H9 (cell line): ENCODE results near the gene SLC4A7. TPM values are rescaled to one million over a fixed set of nuclear protein-coding genes. Genes with fewer than 3 reads are reported as not detected.

Experiments used
- DNase-seq: peaks from one replicate; pipeline ENCODE4 v3.0.0-alpha.2; 2017
- H2AFZ ChIP-seq: one replicate; pipeline ENCODE4 v1.6.1; 2013; ENCODE audit warnings: mild to moderate bottlenecking, low read length, control low read depth, moderate library complexity
- H2AK5ac ChIP-seq: 2 replicates; pipeline ENCODE4 v1.6.1; 2013; ENCODE audit warnings: low read length, control low read depth, mixed read lengths; ENCODE audit not compliant: insufficient read length
- H2BK120ac ChIP-seq: one replicate; pipeline ENCODE4 v1.6.1; 2013; ENCODE audit warnings: low read depth, mild to moderate bottlenecking, low read length, control low read depth, inconsistent platforms; ENCODE audit not compliant: poor library complexity, severe bottlenecking
- H2BK12ac ChIP-seq: 2 replicates; pipeline ENCODE4 v1.6.1; 2013; ENCODE audit warnings: low read length, control low read depth, mixed read lengths, low read depth; ENCODE audit not compliant: insufficient read length
- H2BK15ac ChIP-seq: 2 replicates; pipeline ENCODE4 v1.6.1; 2013; ENCODE audit warnings: low read depth, low read length, control low read depth
- H2BK20ac ChIP-seq: one replicate; pipeline ENCODE4 v1.6.1; 2013; ENCODE audit warnings: low read depth, mild to moderate bottlenecking, low read length, control low read depth, inconsistent platforms; ENCODE audit not compliant: poor library complexity, severe bottlenecking
- H2BK5ac ChIP-seq: 2 replicates; pipeline ENCODE4 v1.6.1; 2013; ENCODE audit warnings: low read length, control low read depth, mixed read lengths; ENCODE audit not compliant: insufficient read length
- H3K14ac ChIP-seq: 2 replicates; pipeline ENCODE4 v1.6.1; 2013; ENCODE audit warnings: low read length, control low read depth; ENCODE audit not compliant: insufficient read depth
- H3K18ac ChIP-seq: 2 replicates; pipeline ENCODE4 v1.6.1; 2013; ENCODE audit warnings: low read depth, mild to moderate bottlenecking, mixed read lengths, low read length, control low read depth; ENCODE audit not compliant: insufficient read length
- H3K23ac ChIP-seq: 2 replicates; pipeline ENCODE4 v1.6.1; 2013; ENCODE audit warnings: low read length, control low read depth, mixed read lengths, low read depth; ENCODE audit not compliant: insufficient read length
- H3K23me2 ChIP-seq: 2 replicates; pipeline ENCODE4 v1.6.1; 2013; ENCODE audit warnings: low read depth, mild to moderate bottlenecking, mixed read lengths, low read length, control low read depth; ENCODE audit not compliant: insufficient read length, poor library complexity, severe bottlenecking
- H3K27ac ChIP-seq: 2 replicates; pipeline ENCODE4 v1.5.1; 2013; ENCODE audit warnings: low read length, control low read depth, mixed read lengths, low read depth; ENCODE audit not compliant: insufficient read length
- H3K27me3 ChIP-seq: 2 replicates; pipeline ENCODE4 v1.6.1; 2013; ENCODE audit warnings: low read length, control low read depth, inconsistent platforms; ENCODE audit not compliant: insufficient read depth
- H3K4ac ChIP-seq: 2 replicates; pipeline ENCODE4 v1.6.1; 2013; ENCODE audit warnings: low read depth, mild to moderate bottlenecking, control low read depth, inconsistent platforms, low read length, moderate library complexity
- H3K4me1 ChIP-seq: 2 replicates; pipeline ENCODE4 v1.6.1; 2013; ENCODE audit warnings: low read length, control low read depth, inconsistent platforms; ENCODE audit not compliant: insufficient read depth
- H3K4me2 ChIP-seq: 2 replicates; pipeline ENCODE4 v1.6.1; 2013; ENCODE audit warnings: low read length, control low read depth, mixed read lengths; ENCODE audit not compliant: insufficient read length, insufficient read depth
- H3K56ac ChIP-seq: 2 replicates; pipeline ENCODE4 v1.6.1; 2013; ENCODE audit warnings: low read depth, mild to moderate bottlenecking, mixed read lengths, low read length, control low read depth; ENCODE audit not compliant: insufficient read length
- H3K79me1 ChIP-seq: 2 replicates; pipeline ENCODE4 v1.6.1; 2013; ENCODE audit warnings: low read depth, mild to moderate bottlenecking, moderate library complexity, low read length, control low read depth, inconsistent platforms; ENCODE audit not compliant: insufficient read depth, poor library complexity, severe bottlenecking
- H3K79me2 ChIP-seq: 2 replicates; pipeline ENCODE4 v1.6.1; 2013; ENCODE audit warnings: low read length, control low read depth, inconsistent platforms; ENCODE audit not compliant: insufficient read depth
- H3K9ac ChIP-seq: 2 replicates; pipeline ENCODE4 v1.6.1; 2013; ENCODE audit warnings: low read length, control low read depth, mixed read lengths; ENCODE audit not compliant: insufficient read length; ENCODE audit errors: extremely low read depth
- H3K9me3 ChIP-seq: one replicate; pipeline ENCODE4 v1.6.1; 2013; ENCODE audit warnings: low read depth, low read length, inconsistent platforms; ENCODE audit not compliant: control insufficient read depth
- H3T11ph ChIP-seq: one replicate; pipeline ENCODE4 v1.6.1; 2013; ENCODE audit warnings: mild to moderate bottlenecking, low read length, control low read depth, inconsistent platforms
- H4K20me1 ChIP-seq: one replicate; pipeline ENCODE4 v1.6.1; 2013; ENCODE audit not compliant: control insufficient read depth, insufficient read length, insufficient read depth
- H4K5ac ChIP-seq: 2 replicates; pipeline ENCODE4 v1.6.1; 2013; ENCODE audit warnings: low read depth, mild to moderate bottlenecking, mixed read lengths, low read length, control low read depth; ENCODE audit not compliant: insufficient read length
- H4K8ac ChIP-seq: replicated peaks from 2 replicates; pipeline ENCODE4 v1.6.1; 2013; ENCODE audit warnings: low read length, control low read depth, mixed read lengths, low read depth; ENCODE audit not compliant: insufficient read length
- H4K91ac ChIP-seq: 2 replicates; pipeline ENCODE4 v1.6.1; 2013; ENCODE audit warnings: low read depth, mild to moderate bottlenecking, moderate library complexity, mixed read lengths, low read length, control low read depth; ENCODE audit not compliant: insufficient read length
- H3K27ac Mint-ChIP-seq, 3 experiments: 2 replicates in 2 of 3; 3 replicates in 1 of 3; pipeline ENCODE4 v1.8.0; 2020 to 2021; ENCODE audit warnings: mixed read lengths in 3 of 3, mild to moderate bottlenecking in 1 of 3, moderate library complexity in 1 of 3
- H3K27me3 Mint-ChIP-seq: 2 replicates; pipeline ENCODE4 v1.8.0; 2021; ENCODE audit warnings: low read depth, mild to moderate bottlenecking, moderate library complexity, mixed read lengths
- H3K36me3 Mint-ChIP-seq, 3 experiments: 2 replicates in 2 of 3; 3 replicates in 1 of 3; pipeline ENCODE4 v1.8.0; 2020 to 2021; ENCODE audit warnings: low read depth in 3 of 3, mixed read lengths in 3 of 3; ENCODE audit not compliant: insufficient read depth in 1 of 3
- H3K4me1 Mint-ChIP-seq, 2 experiments: 2 replicates each; pipeline ENCODE4 v1.8.0; 2020; ENCODE audit warnings: mixed read lengths in 2 of 2
- H3K4me3 Mint-ChIP-seq, 2 experiments: 2 replicates in 1 of 2; 3 replicates in 1 of 2; pipeline ENCODE4 v1.8.0; 2020 to 2021; ENCODE audit warnings: mild to moderate bottlenecking in 2 of 2, mixed read lengths in 2 of 2, moderate library complexity in 1 of 2
- H3K9me3 Mint-ChIP-seq, 2 experiments: 2 replicates in 1 of 2; 3 replicates in 1 of 2; pipeline ENCODE4 v1.8.0; 2020; ENCODE audit warnings: mild to moderate bottlenecking in 2 of 2, mixed read lengths in 2 of 2, moderate library complexity in 1 of 2
- CTCF ChIP-seq: fragments of 200-600 bp; sonication (generic); conservative IDR thresholded peaks from 3 replicates; pipeline ENCODE4 v1.8.0; 2021; ENCODE audit warnings: antibody characterized with exemption, mild to moderate bottlenecking
- total RNA-seq: library from RNA; stranded (reverse); gene quantifications from 2 replicates; pipeline ENCODE4 v1.2.1, GENCODE V29; 2021

SLC4A7 gene
- total RNA-seq, 1 experiment from 2014 or later, result 46.1 TPM

- Histone ChIP-seq H4K91ac (no peak overlapping the region), H3K9me3 (no peaks in the 10 kb centered on the region), H2BK120ac (no peak overlapping the region), H2BK20ac (no peak overlapping the region), H3K14ac (no peak overlapping the region), H3K27ac (no peak overlapping the region), H3K23ac (no peak overlapping the region), H2AFZ (no peak overlapping the region), H4K8ac (no peak overlapping the region), H3K9ac (no peak overlapping the region), H2BK15ac (no peak overlapping the region), H3K79me1 (no peaks in the 10 kb centered on the region), H3T11ph (no peak overlapping the region), H4K20me1 (no peaks in the 10 kb centered on the region), H3K23me2 (no peaks in the 10 kb centered on the region), H2BK5ac (no peak overlapping the region), H3K4ac (no peak overlapping the region), H3K4me2 (no peak overlapping the region), H3K18ac (no peak overlapping the region), H2BK12ac (no peak overlapping the region), H3K27me3 (no peaks in the 10 kb centered on the region), H3K79me2 (no peaks in the 10 kb centered on the region), H4K5ac (no peak overlapping the region), H3K56ac (no peak overlapping the region), H2AK5ac (no peak overlapping the region), H3K4me1 (no peaks in the 10 kb centered on the region)
- no peak overlapping the region for H3K27ac Mint-ChIP-seq
- H3K4me1 Mint-ChIP-seq, result no peaks in the 10 kb centered on the region; a peak in 1 of 4 replicates
- no peaks in the 10 kb centered on the region for H3K36me3 Mint-ChIP-seq
- no peak overlapping the region for H3K4me3 Mint-ChIP-seq
- H3K9me3 Mint-ChIP-seq, result peaks cover 0 to 2% of the 10 kb centered on the region in 2 experiments; a peak in 2 of 5 replicates
- no peak for TF ChIP-seq CTCF
- DNase-seq, result no peak
- H3K27me3 Mint-ChIP-seq, result no peaks in the 10 kb centered on the region
Observed at GRCh38 chr3:27494784-27495183, 10.6 kb upstream of the SLC4A7 start.
